OCI-LY1 (cell line): Measurements from ENCODE around the gene C9orf43.
"Not testable (repeated sequence)": the region's sequence is repeated elsewhere in the genome, so short reads cannot be mapped to it uniquely, and the experiment has no call there.

Experiments used
- H2AFZ ChIP-seq: fragments of 200-600 bp; sonication (generic), shearing (Covaris generic); 2 replicates; pipeline ENCODE4 v1.6.0; 2014; ENCODE audit warnings: antibody characterized with exemption, mild to moderate bottlenecking, low read length
- H3F3A ChIP-seq: fragments of 200-600 bp; sonication (generic), shearing (Covaris generic); 2 replicates; pipeline ENCODE4 v1.6.0; 2014; ENCODE audit warnings: mild to moderate bottlenecking, antibody characterized with exemption, low read length, moderate library complexity; ENCODE audit not compliant: insufficient read depth
- H3K27ac ChIP-seq: fragments of 200-600 bp; sonication (generic); 2 replicates; pipeline ENCODE4 v1.5.1; 2014; ENCODE audit warnings: low read length, mixed run types, mild to moderate bottlenecking, low read depth; ENCODE audit not compliant: poor library complexity, severe bottlenecking
- H3K27me3 ChIP-seq: fragments of 200-600 bp; sonication (generic); 2 replicates; pipeline ENCODE4 v1.6.0; 2014; ENCODE audit warnings: antibody characterized with exemption, mild to moderate bottlenecking, low read length, moderate library complexity; ENCODE audit not compliant: insufficient read depth
- H3K36me3 ChIP-seq: fragments of 200-600 bp; sonication (generic); 2 replicates; pipeline ENCODE4 v1.6.1; 2014; ENCODE audit warnings: mild to moderate bottlenecking, antibody characterized with exemption, low read length, moderate library complexity, mixed read lengths; ENCODE audit not compliant: insufficient read depth
- H3K4me1 ChIP-seq: fragments of 200-600 bp; sonication (generic); 2 replicates; pipeline ENCODE4 v1.5.1; 2014; ENCODE audit warnings: mild to moderate bottlenecking, low read length, moderate library complexity; ENCODE audit not compliant: insufficient read depth, severe bottlenecking
- H3K4me2 ChIP-seq: fragments of 200-600 bp; sonication (generic), shearing (Covaris generic); 2 replicates; pipeline ENCODE4 v1.6.1; 2014; ENCODE audit warnings: low read length
- H3K4me3 ChIP-seq: fragments of 200-600 bp; sonication (generic); 2 replicates; pipeline ENCODE4 v1.5.1; 2014; ENCODE audit warnings: low read length, low read depth, mild to moderate bottlenecking, mixed read lengths; ENCODE audit not compliant: poor library complexity, severe bottlenecking
- H3K79me2 ChIP-seq: fragments of 200-600 bp; shearing (Covaris generic); 2 replicates; pipeline ENCODE4 v1.6.1; 2016; ENCODE audit warnings: mixed run types, low read length, mixed read lengths; ENCODE audit not compliant: insufficient read depth
- H3K9ac ChIP-seq: fragments of 200-600 bp; sonication (generic), shearing (Covaris generic); 2 replicates; pipeline ENCODE4 v1.6.1; 2014; ENCODE audit warnings: mild to moderate bottlenecking, low read length, mixed read lengths
- H3K9me2 ChIP-seq: fragments of 200-600 bp; sonication (generic), shearing (Covaris generic); 2 replicates; pipeline ENCODE4 v1.6.1; 2014; ENCODE audit warnings: low read depth, mild to moderate bottlenecking, low read length, mixed read lengths
- H3K9me3 ChIP-seq: fragments of 200-600 bp; shearing (Covaris generic); 2 replicates; pipeline ENCODE4 v1.6.1; 2014; ENCODE audit warnings: low read length, mixed read lengths
- H4K20me1 ChIP-seq: fragments of 200-600 bp; sonication (generic), shearing (Covaris generic); 2 replicates; pipeline ENCODE4 v1.6.0; 2016; ENCODE audit warnings: mild to moderate bottlenecking, low read length; ENCODE audit not compliant: insufficient read depth
- CTCF ChIP-seq: fragments of 200-600 bp; sonication (generic), shearing (Covaris generic); IDR thresholded peaks from 2 replicates; pipeline ENCODE4 v1.5.1; 2017; ENCODE audit warnings: mild to moderate bottlenecking, antibody characterized with exemption, low read length, moderate library complexity, mixed read lengths
- EZH2 ChIP-seq: fragments of 200-600 bp; sonication (generic), shearing (Covaris generic); IDR thresholded peaks from 2 replicates; pipeline ENCODE4 v1.8.0; 2017; ENCODE audit warnings: borderline replicate concordance, mixed run types, mild to moderate bottlenecking, antibody characterized with exemption, low read length, moderate library complexity, mixed read lengths

C9orf43 gene

GRCh38 chr9:113403646-113404045 is 6.9 kb upstream of the C9orf43 start:
- Histone ChIP-seq H3K9me2 (no peaks in the 10 kb centered on the region), H3K9me3 (no peaks in the 10 kb centered on the region), H3K4me1 (peaks cover 43% of the 10 kb centered on the region), H3K27me3 (no peaks in the 10 kb centered on the region), H3F3A (peaks cover 3% of the 10 kb centered on the region; the same call in 1 of the 2 replicates), H3K4me2 (no peak overlapping the region), H3K4me3 (no peak overlapping the region), H3K9ac (no peak overlapping the region), H3K36me3 (peaks cover 17% of the 10 kb centered on the region), H3K27ac (no peak overlapping the region), H3K79me2 (no peaks in the 10 kb centered on the region), H4K20me1 (no peaks in the 10 kb centered on the region), H2AFZ (no peak overlapping the region)
- TF ChIP-seq EZH2 (no peak), CTCF (no peak)

- not testable (repeated sequence) for H3K27ac ChIP-seq, H3K9ac ChIP-seq
- peaks cover 36% of the 10 kb centered on the region for H3K4me1 ChIP-seq
Measured at GRCh38 chr9:113406353-113406752, 4.2 kb upstream of the C9orf43 start.

GRCh38 chr9:113406873-113407511 is 3.6 kb upstream of the C9orf43 start:
- TF ChIP-seq CTCF = peak; percentile 62
- H3F3A ChIP-seq, H2AFZ ChIP-seq, H3K27me3 ChIP-seq, H3K9me2 ChIP-seq, H3K4me3 ChIP-seq, H3K9me3 ChIP-seq, H3K79me2 ChIP-seq, H4K20me1 ChIP-seq: not testable (repeated sequence)
- peaks cover 36% of the 10 kb centered on the region for H3K4me1 ChIP-seq
- peak overlapping the region; percentile 29; the same call in 1 of the 2 replicates for H3K9ac ChIP-seq
- peak overlapping the region; percentile 37; the same call in 1 of the 2 replicates for H3K4me2 ChIP-seq
- H3K36me3 ChIP-seq = peaks cover 30% of the 10 kb centered on the region
- H3K27ac ChIP-seq = peak overlapping the region; percentile 13

More at GRCh38 chr9:113406353-113406752, 4.2 kb upstream of the C9orf43 start:
- H3K9me2 ChIP-seq, H2AFZ ChIP-seq, H3K4me2 ChIP-seq, H3K4me3 ChIP-seq, H3F3A ChIP-seq, H3K79me2 ChIP-seq, H3K9me3 ChIP-seq, H4K20me1 ChIP-seq, H3K27me3 ChIP-seq: not testable (repeated sequence)
- H3K36me3 ChIP-seq = peaks cover 30% of the 10 kb centered on the region

GRCh38 chr9:113409481-113409880 is 1.1 kb upstream of the C9orf43 start:
- no peaks in the 10 kb centered on the region for H4K20me1 ChIP-seq
- peak overlapping the region; percentile 88 for H3K4me3 ChIP-seq
- peaks cover 8% of the 10 kb centered on the region for H3K79me2 ChIP-seq
- peak overlapping the region; percentile 100 for H3K9ac ChIP-seq
- peaks cover 3% of the 10 kb centered on the region; the same call in 1 of the 2 replicates for H3F3A ChIP-seq
- H3K9me3 ChIP-seq = no peaks in the 10 kb centered on the region
- TF ChIP-seq CTCF (no peak), EZH2 (no peak)
- no peaks in the 10 kb centered on the region for H3K9me2 ChIP-seq
- H3K4me1 ChIP-seq = peaks cover 36% of the 10 kb centered on the region
- no peak overlapping the region for H2AFZ ChIP-seq
- peaks cover 30% of the 10 kb centered on the region for H3K36me3 ChIP-seq
- peak overlapping the region; percentile 89 for H3K27ac ChIP-seq
- H3K4me2 ChIP-seq = peak overlapping the region; percentile 78
- H3K27me3 ChIP-seq = no peaks in the 10 kb centered on the region
